Upper lobe of right lung (tissue), 1 donor: ENCODE measurements around the gene PDPN. TPM values are rescaled to one million over a fixed set of nuclear protein-coding genes. Genes with fewer than 3 reads are reported as not detected.

Experiments
- ATAC-seq: fragments of 200-7000 bp; cut with Tn5 transposase; one replicate; pipeline ENCODE4 v1.9.1; 2020; ENCODE audit warnings: mild to moderate bottlenecking, moderate library complexity
- DNase-seq: peaks from one replicate; pipeline ENCODE4 v3.0.0-alpha.2; 2020
- H3K27ac ChIP-seq: fragments of 200-600 bp; one replicate; pipeline ENCODE4 v1.8.0; 2022
- H3K27me3 ChIP-seq: fragments of 200-600 bp; one replicate; pipeline ENCODE4 v1.8.0; 2022; ENCODE audit warnings: mild to moderate bottlenecking
- H3K36me3 ChIP-seq: fragments of 200-600 bp; one replicate; pipeline ENCODE4 v1.8.0; 2022
- H3K4me1 ChIP-seq: fragments of 200-600 bp; one replicate; pipeline ENCODE4 v1.8.0; 2022
- H3K4me3 ChIP-seq: fragments of 200-600 bp; one replicate; pipeline ENCODE4 v1.8.0; 2022; ENCODE audit warnings: mild to moderate bottlenecking
- H3K9me3 ChIP-seq: fragments of 200-600 bp; one replicate; pipeline ENCODE4 v1.8.0; 2022
- CTCF ChIP-seq: fragments of 200-600 bp; IDR thresholded peaks from one replicate; pipeline ENCODE4 v1.8.0; 2022; ENCODE audit warnings: antibody characterized with exemption
- intact Hi-C: fragments of 100-400 bp; cut with DNase I; formaldehyde crosslinking; loops from one replicate; pipeline ENCODE4 v1.11.0; 2022
- total RNA-seq: library from RNA; stranded (reverse); fragmentation: NEBNext Ultra II Directional; extraction: Animal tissue kit (Norgen Biotek cat#: 25700); gene quantifications from one replicate; pipeline ENCODE4 v1.2.1, GENCODE V29; 2021
- donor health status: DM: no; HTN: yes; CAD: no; lungs with severe emphysema.

The PDPN gene
- total RNA-seq, 1 donor from 2014 or later = 47.0 TPM

- H3K27ac ChIP-seq = no peak overlapping the region
- H3K36me3 ChIP-seq = no peaks in the 10 kb centered on the region
- H3K27me3 ChIP-seq = no peaks in the 10 kb centered on the region
- H3K4me1 ChIP-seq = no peaks in the 10 kb centered on the region
- DNase-seq (no peak), ATAC-seq (no peak)
- intact Hi-C loops = no loop called here
- H3K4me3 ChIP-seq = no peak overlapping the region
- H3K9me3 ChIP-seq = no peaks in the 10 kb centered on the region
- no peak for TF ChIP-seq CTCF
Measured at GRCh38 chr1:13666317-13666716, 82.7 kb downstream of the PDPN start.

Other genes starting within 250 kb of the PDPN start
- not detected for gene PRAMEF14, start 236.7 kb upstream of the PDPN start, total RNA-seq
- not detected for gene PRAMEF19, start 211.9 kb upstream of the PDPN start, total RNA-seq
- not detected for gene PRAMEF17, start 194.2 kb upstream of the PDPN start, total RNA-seq
- not detected for gene PRAMEF20, start 173.4 kb upstream of the PDPN start, total RNA-seq
- 0.17 TPM for gene LRRC38, start 69.8 kb upstream of the PDPN start, total RNA-seq
- 46.7 TPM for gene PRDM2, start 116.4 kb downstream of the PDPN start, total RNA-seq